BLaER1 (cell line): Measurements from ENCODE around the gene COL4A2.

Source experiments
- H3K27ac ChIP-seq: shearing (Covaris generic); formaldehyde crosslinking; 2 replicates; pipeline ENCODE4 v1.8.1; 2022
- H3K27me3 ChIP-seq: shearing (Covaris generic); formaldehyde crosslinking; 2 replicates; pipeline ENCODE4 v1.8.1; 2022
- H3K36me3 ChIP-seq: shearing (Covaris generic); formaldehyde crosslinking; 2 replicates; pipeline ENCODE4 v1.8.1; 2022
- H3K4me1 ChIP-seq: shearing (Covaris generic); formaldehyde crosslinking; 2 replicates; pipeline ENCODE4 v1.8.1; 2022
- H3K4me2 ChIP-seq: shearing (Covaris generic); formaldehyde crosslinking; 2 replicates; pipeline ENCODE4 v1.8.1; 2022
- H3K4me3 ChIP-seq: shearing (Covaris generic); formaldehyde crosslinking; 2 replicates; pipeline ENCODE4 v1.8.1; 2022
- H3K9ac ChIP-seq: shearing (Covaris generic); formaldehyde crosslinking; 2 replicates; pipeline ENCODE4 v1.8.1; 2022
- H3K9me3 ChIP-seq: shearing (Covaris generic); formaldehyde crosslinking; 2 replicates; pipeline ENCODE4 v1.8.1; 2022
- H4K20me1 ChIP-seq: shearing (Covaris generic); formaldehyde crosslinking; 2 replicates; pipeline ENCODE4 v1.8.1; 2022
- Cebpa-rat ChIP-seq: shearing (Covaris generic); IDR thresholded peaks from 2 replicates; pipeline ENCODE4 v1.8.1; 2022

Gene COL4A2

DNA sequence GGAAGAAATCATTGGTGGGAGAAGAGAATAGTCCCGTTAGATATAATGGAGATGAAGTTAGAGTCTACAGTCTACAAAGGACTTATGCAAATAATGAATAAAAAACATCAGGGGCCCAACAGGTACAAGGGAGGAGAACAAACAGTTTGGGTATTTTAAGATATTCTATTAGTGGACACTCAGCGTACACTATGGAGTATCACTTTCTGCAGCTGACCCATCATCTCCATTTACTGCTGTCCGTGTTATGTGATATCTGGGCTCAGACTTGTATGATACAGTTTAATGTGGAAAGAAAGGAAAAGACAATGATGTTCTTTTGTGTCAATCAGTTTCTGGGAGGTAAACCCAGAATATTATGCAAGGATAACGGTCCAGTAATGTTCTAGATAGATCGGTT lies 128.2 kb downstream of the COL4A2 start:
- no peaks in the 10 kb centered on the region for H3K9me3 ChIP-seq
- no peak overlapping the region for H3K4me2 ChIP-seq
- H4K20me1 ChIP-seq = no peaks in the 10 kb centered on the region
- TF ChIP-seq Cebpa-rat = no peak
- H3K4me1 ChIP-seq = no peaks in the 10 kb centered on the region
- no peaks in the 10 kb centered on the region for H3K36me3 ChIP-seq
- H3K9ac ChIP-seq = no peak overlapping the region
- H3K4me3 ChIP-seq = no peak overlapping the region
- H3K27ac ChIP-seq = no peak overlapping the region
- no peaks in the 10 kb centered on the region for H3K27me3 ChIP-seq

GRCh38 chr13:110436276-110436675 lies 129.2 kb downstream of the COL4A2 start:
- Histone ChIP-seq H3K27ac (no peak overlapping the region), H3K27me3 (no peaks in the 10 kb centered on the region), H3K4me1 (no peaks in the 10 kb centered on the region), H3K4me2 (no peak overlapping the region), H3K9me3 (no peaks in the 10 kb centered on the region), H3K9ac (no peak overlapping the region), H4K20me1 (no peaks in the 10 kb centered on the region), H3K36me3 (no peaks in the 10 kb centered on the region), H3K4me3 (no peak overlapping the region)
- no peak for TF ChIP-seq Cebpa-rat

GRCh38 chr13:110436786-110437370 lies 129.8 kb downstream of the COL4A2 start:
- H3K9me3 ChIP-seq = no peaks in the 10 kb centered on the region
- H3K27ac ChIP-seq = no peak overlapping the region
- no peaks in the 10 kb centered on the region for H3K27me3 ChIP-seq
- no peaks in the 10 kb centered on the region for H3K36me3 ChIP-seq
- no peak overlapping the region for H3K4me3 ChIP-seq
- H3K4me1 ChIP-seq = no peaks in the 10 kb centered on the region
- H3K9ac ChIP-seq = no peak overlapping the region
- H4K20me1 ChIP-seq = no peaks in the 10 kb centered on the region
- TF ChIP-seq Cebpa-rat = no peak
- H3K4me2 ChIP-seq = no peak overlapping the region

- H3K36me3 ChIP-seq = no peaks in the 10 kb centered on the region
- no peak overlapping the region for H3K27ac ChIP-seq
- H4K20me1 ChIP-seq = no peaks in the 10 kb centered on the region
- H3K27me3 ChIP-seq = no peaks in the 10 kb centered on the region
- H3K9ac ChIP-seq = no peak overlapping the region
- H3K9me3 ChIP-seq = no peaks in the 10 kb centered on the region
- H3K4me1 ChIP-seq = peaks cover 4% of the 10 kb centered on the region
- TF ChIP-seq Cebpa-rat = no peak
- H3K4me2 ChIP-seq = no peak overlapping the region
- no peak overlapping the region for H3K4me3 ChIP-seq
Measured at GRCh38 chr13:110438211-110438610, 131.1 kb downstream of the COL4A2 start.

DNA sequence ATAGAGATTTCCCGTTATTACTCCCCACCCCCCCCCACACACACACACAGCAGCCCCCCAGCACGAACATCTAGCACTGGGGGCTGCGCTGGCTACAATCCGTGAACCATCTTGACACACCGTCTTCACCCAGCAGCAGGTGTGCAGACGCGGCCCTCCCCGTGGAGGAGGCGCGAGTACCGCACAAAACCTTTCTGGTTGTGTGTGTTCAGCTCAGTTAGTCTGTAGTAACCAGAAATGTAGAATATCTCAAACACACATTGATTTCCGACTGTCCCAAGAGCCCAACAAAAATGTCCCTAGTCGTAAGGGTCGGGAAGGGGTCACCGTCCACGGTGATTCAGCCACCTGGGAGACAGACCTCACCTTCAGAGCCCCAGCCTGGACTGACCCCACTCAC lies 131.7 kb downstream of the COL4A2 start:
- no peak overlapping the region for H3K27ac ChIP-seq
- no peak overlapping the region for H3K4me3 ChIP-seq
- TF ChIP-seq Cebpa-rat = no peak
- no peak overlapping the region for H3K9ac ChIP-seq
- H3K4me1 ChIP-seq = peaks cover 10% of the 10 kb centered on the region
- no peaks in the 10 kb centered on the region for H3K36me3 ChIP-seq
- H3K27me3 ChIP-seq = no peaks in the 10 kb centered on the region
- H3K9me3 ChIP-seq = no peaks in the 10 kb centered on the region
- H4K20me1 ChIP-seq = no peaks in the 10 kb centered on the region
- H3K4me2 ChIP-seq = no peak overlapping the region

- Histone ChIP-seq H3K27me3 (no peaks in the 10 kb centered on the region), H3K27ac (no peak overlapping the region), H3K4me3 (no peak overlapping the region), H3K9ac (no peak overlapping the region), H3K4me2 (no peak overlapping the region), H3K9me3 (no peaks in the 10 kb centered on the region), H3K36me3 (no peaks in the 10 kb centered on the region), H3K4me1 (peaks cover 28% of the 10 kb centered on the region), H4K20me1 (no peaks in the 10 kb centered on the region)
- TF ChIP-seq Cebpa-rat = no peak
Measured at GRCh38 chr13:110440946-110441731, 134.1 kb downstream of the COL4A2 start.

GRCh38 chr13:110442930-110443621 lies 136.0 kb downstream of the COL4A2 start:
- TF ChIP-seq Cebpa-rat = no peak
- no peak overlapping the region for H3K27ac ChIP-seq
- no peaks in the 10 kb centered on the region for H3K36me3 ChIP-seq
- H3K4me1 ChIP-seq = peaks cover 34% of the 10 kb centered on the region
- no peaks in the 10 kb centered on the region for H4K20me1 ChIP-seq
- no peak overlapping the region for H3K9ac ChIP-seq
- no peaks in the 10 kb centered on the region for H3K27me3 ChIP-seq
- no peaks in the 10 kb centered on the region for H3K9me3 ChIP-seq
- H3K4me3 ChIP-seq = no peak overlapping the region
- H3K4me2 ChIP-seq = no peak overlapping the region; the same call in 1 of the 2 replicates

DNA sequence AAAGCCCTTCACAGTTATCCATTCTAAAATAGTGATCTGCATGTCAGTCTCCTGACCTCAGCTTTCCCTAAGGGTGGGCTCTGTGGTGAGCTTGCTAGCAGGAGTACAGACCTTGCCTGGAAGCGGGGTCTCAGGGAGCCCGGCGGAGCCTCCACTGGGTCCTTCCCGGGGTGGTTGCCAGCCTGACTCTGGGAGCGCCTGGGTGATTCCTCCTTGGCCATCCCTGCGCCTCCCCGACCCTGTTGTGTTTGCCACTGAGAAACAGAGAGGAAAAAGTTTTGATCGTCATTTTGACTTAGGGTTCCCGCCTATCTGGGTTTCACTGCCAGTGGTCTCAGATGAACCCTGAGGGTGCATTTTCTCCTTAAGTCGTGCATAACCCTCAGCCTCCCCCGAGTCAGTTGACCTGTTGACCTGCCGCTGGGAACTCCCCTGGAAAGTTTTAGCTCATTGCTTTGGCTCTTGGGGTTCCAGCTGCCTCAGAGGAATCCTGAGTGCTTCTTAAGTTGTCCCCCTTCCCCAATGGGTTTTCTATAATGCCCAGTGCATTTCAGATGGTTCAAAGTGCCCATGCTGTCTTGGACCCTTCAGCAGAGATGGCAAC lies 136.6 kb downstream of the COL4A2 start:
- Histone ChIP-seq H3K27me3 (no peaks in the 10 kb centered on the region), H4K20me1 (no peaks in the 10 kb centered on the region), H3K4me1 (peaks cover 34% of the 10 kb centered on the region), H3K27ac (no peak overlapping the region), H3K36me3 (no peaks in the 10 kb centered on the region), H3K9ac (no peak overlapping the region), H3K4me3 (no peak overlapping the region), H3K9me3 (no peaks in the 10 kb centered on the region), H3K4me2 (peak overlapping the region; percentile 9; the same call in 1 of the 2 replicates)
- no peak for TF ChIP-seq Cebpa-rat

DNA sequence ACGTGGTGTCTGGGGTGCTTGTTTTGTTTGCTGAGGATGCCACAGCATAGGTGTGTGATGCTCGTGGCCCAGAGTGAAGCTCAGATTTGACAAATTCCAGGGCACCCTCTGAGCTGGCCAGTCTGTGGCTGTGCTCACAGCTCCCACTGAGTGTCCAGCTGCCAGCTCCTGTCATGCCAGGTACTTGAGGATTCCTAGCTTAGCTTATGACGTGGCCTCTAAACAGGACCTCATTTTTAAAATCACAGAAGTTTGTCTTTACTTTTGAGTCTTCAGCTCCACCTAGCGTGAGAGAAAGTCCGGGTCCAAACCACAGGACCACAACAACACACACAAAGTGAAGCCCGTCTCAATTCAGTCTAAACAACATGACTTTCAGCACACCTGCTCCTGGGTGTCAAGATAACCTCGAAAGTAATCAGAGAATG lies 137.2 kb downstream of the COL4A2 start:
- no peak for TF ChIP-seq Cebpa-rat
- Histone ChIP-seq H4K20me1 (no peaks in the 10 kb centered on the region), H3K4me2 (peak overlapping the region; percentile 9; the same call in 1 of the 2 replicates), H3K9me3 (no peaks in the 10 kb centered on the region), H3K27ac (no peak overlapping the region), H3K27me3 (no peaks in the 10 kb centered on the region), H3K9ac (no peak overlapping the region), H3K4me1 (peaks cover 35% of the 10 kb centered on the region), H3K36me3 (no peaks in the 10 kb centered on the region), H3K4me3 (no peak overlapping the region)

GRCh38 chr13:110445183-110445582 lies 138.1 kb downstream of the COL4A2 start:
- H3K27me3 ChIP-seq = no peaks in the 10 kb centered on the region
- peak overlapping the region; percentile 54 for H3K4me2 ChIP-seq
- H3K4me1 ChIP-seq = peaks cover 39% of the 10 kb centered on the region
- no peaks in the 10 kb centered on the region for H3K9me3 ChIP-seq
- H3K4me3 ChIP-seq = no peak overlapping the region
- H3K27ac ChIP-seq = no peak overlapping the region
- no peak overlapping the region for H3K9ac ChIP-seq
- no peaks in the 10 kb centered on the region for H4K20me1 ChIP-seq
- TF ChIP-seq Cebpa-rat = no peak
- H3K36me3 ChIP-seq = no peaks in the 10 kb centered on the region
